Endodermal cell (in vitro differentiated cells): ENCODE results near the gene KAZN. TPM values are rescaled to one million over a fixed set of nuclear protein-coding genes. Genes with fewer than 3 reads are reported as not detected.

ENCODE experiments used
- DNase-seq: peaks from one replicate; pipeline ENCODE4 v3.0.0-alpha.2; 2017
- H3K27ac ChIP-seq: 2 replicates; pipeline ENCODE4 v1.5.1; 2013; ENCODE audit warnings: mild to moderate bottlenecking, low read depth, low read length, moderate library complexity
- H3K27me3 ChIP-seq: 2 replicates; pipeline ENCODE4 v1.6.1; 2013; ENCODE audit warnings: mild to moderate bottlenecking, low read length, moderate library complexity; ENCODE audit not compliant: insufficient read depth, control insufficient read depth, poor library complexity, severe bottlenecking
- H3K36me3 ChIP-seq: 2 replicates; pipeline ENCODE4 v1.7.0; 2013; ENCODE audit warnings: mild to moderate bottlenecking, low read length, moderate library complexity; ENCODE audit not compliant: control insufficient read depth, insufficient read depth
- H3K4me1 ChIP-seq: one replicate; pipeline ENCODE4 v1.7.0; 2013; ENCODE audit warnings: low read length; ENCODE audit not compliant: control insufficient read depth, insufficient read depth
- H3K4me3 ChIP-seq: 2 replicates; pipeline ENCODE4 v1.5.1; 2013; ENCODE audit warnings: mild to moderate bottlenecking, low read length, moderate library complexity
- H3K9ac ChIP-seq: 2 replicates; pipeline ENCODE4 v1.6.1; 2013; ENCODE audit warnings: mild to moderate bottlenecking, low read length, moderate library complexity; ENCODE audit not compliant: poor library complexity, severe bottlenecking; ENCODE audit errors: extremely low read depth
- H3K9me3 ChIP-seq: 2 replicates; pipeline ENCODE4 v1.6.1; 2013; ENCODE audit warnings: mild to moderate bottlenecking, low read length, moderate library complexity; ENCODE audit not compliant: control insufficient read depth
- H3K27ac Mint-ChIP-seq: 2 replicates; pipeline ENCODE4 v1.8.0; 2020; ENCODE audit warnings: mixed read lengths
- H3K27me3 Mint-ChIP-seq: 2 replicates; pipeline ENCODE4 v1.8.0; 2021; ENCODE audit warnings: mild to moderate bottlenecking, mixed read lengths; ENCODE audit not compliant: insufficient read depth
- H3K36me3 Mint-ChIP-seq: 2 replicates; pipeline ENCODE4 v1.8.0; 2020; ENCODE audit warnings: low read depth, mixed read lengths
- H3K4me1 Mint-ChIP-seq: 2 replicates; pipeline ENCODE4 v1.8.0; 2020; ENCODE audit warnings: mixed read lengths
- H3K4me3 Mint-ChIP-seq: 2 replicates; pipeline ENCODE4 v1.8.0; 2020; ENCODE audit warnings: mild to moderate bottlenecking, moderate library complexity, mixed read lengths
- H3K9me3 Mint-ChIP-seq: 2 replicates; pipeline ENCODE4 v1.8.0; 2020; ENCODE audit warnings: mild to moderate bottlenecking, mixed read lengths
- WGBS, 2 experiments: methylation state at CpG; one replicate each; pipeline versions ENCODE4 v1.1.5 to v1.1.7; 2013; ENCODE audit warnings: missing lambda C conversion rate in 2 of 2, mixed read lengths in 1 of 2; ENCODE audit not compliant: insufficient coverage in 1 of 2, insufficient read length in 1 of 2; 5-methylcytosine and 5-hydroxymethylcytosine counted together
- total RNA-seq, 2 donors: library from RNA; stranded (reverse); fragmentation: NEBNext Ultra II Directional in 1 of 2; extraction: Animal tissue kit (Norgen Biotek cat#: 25700) in 1 of 2; gene quantifications; 2 replicates in 1 of 2; 3 replicates in 1 of 2; pipeline ENCODE4 v1.2.1, GENCODE V29; 2021
- TF ChIP-seq, protein P1 (sequence below): fragments of 200-600 bp; sonication (generic); conservative IDR thresholded peaks from 2 replicates; pipeline ENCODE4 v1.5.0; 2021; ENCODE audit warnings: antibody characterized with exemption, mild to moderate bottlenecking

Gene KAZN
- total RNA-seq, 2 donors from 2014 or later = 12.4 to 13.9 TPM

GRCh38 chr1:14600405-14601112 is 2.1 kb downstream of the KAZN start:
- Histone ChIP-seq H3K36me3 (no peaks in the 10 kb centered on the region), H3K27ac (no peak overlapping the region), H3K9me3 (no peaks in the 10 kb centered on the region), H3K4me3 (peak overlapping the region; percentile 85), H3K4me1 (no peaks in the 10 kb centered on the region), H3K9ac (no peak overlapping the region), H3K27me3 (peaks cover 18% of the 10 kb centered on the region)
- H3K4me1 Mint-ChIP-seq = peaks cover 44% of the 10 kb centered on the region
- no peak overlapping the region for H3K27ac Mint-ChIP-seq
- no peaks in the 10 kb centered on the region for H3K36me3 Mint-ChIP-seq
- WGBS, 2 experiments = 41 to 50% methylated on average over 11 to 12 of the region's 12 CpGs
- peak overlapping the region; percentile 69 for H3K4me3 Mint-ChIP-seq
- H3K9me3 Mint-ChIP-seq = no peaks in the 10 kb centered on the region
- peaks cover 35% of the 10 kb centered on the region for H3K27me3 Mint-ChIP-seq
- TF ChIP-seq, protein P1, sequence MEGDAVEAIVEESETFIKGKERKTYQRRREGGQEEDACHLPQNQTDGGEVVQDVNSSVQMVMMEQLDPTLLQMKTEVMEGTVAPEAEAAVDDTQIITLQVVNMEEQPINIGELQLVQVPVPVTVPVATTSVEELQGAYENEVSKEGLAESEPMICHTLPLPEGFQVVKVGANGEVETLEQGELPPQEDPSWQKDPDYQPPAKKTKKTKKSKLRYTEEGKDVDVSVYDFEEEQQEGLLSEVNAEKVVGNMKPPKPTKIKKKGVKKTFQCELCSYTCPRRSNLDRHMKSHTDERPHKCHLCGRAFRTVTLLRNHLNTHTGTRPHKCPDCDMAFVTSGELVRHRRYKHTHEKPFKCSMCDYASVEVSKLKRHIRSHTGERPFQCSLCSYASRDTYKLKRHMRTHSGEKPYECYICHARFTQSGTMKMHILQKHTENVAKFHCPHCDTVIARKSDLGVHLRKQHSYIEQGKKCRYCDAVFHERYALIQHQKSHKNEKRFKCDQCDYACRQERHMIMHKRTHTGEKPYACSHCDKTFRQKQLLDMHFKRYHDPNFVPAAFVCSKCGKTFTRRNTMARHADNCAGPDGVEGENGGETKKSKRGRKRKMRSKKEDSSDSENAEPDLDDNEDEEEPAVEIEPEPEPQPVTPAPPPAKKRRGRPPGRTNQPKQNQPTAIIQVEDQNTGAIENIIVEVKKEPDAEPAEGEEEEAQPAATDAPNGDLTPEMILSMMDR = no peak
- no peak for DNase-seq

GRCh38 chr1:14602136-14602535 is 3.7 kb downstream of the KAZN start:
- Mint-ChIP-seq H3K9me3 (no peaks in the 10 kb centered on the region), H3K4me1 (peaks cover 44% of the 10 kb centered on the region), H3K27ac (no peak overlapping the region), H3K27me3 (peaks cover 28% of the 10 kb centered on the region), H3K4me3 (no peak overlapping the region), H3K36me3 (no peaks in the 10 kb centered on the region)
- no peaks in the 10 kb centered on the region for H3K4me1 ChIP-seq
- H3K36me3 ChIP-seq = no peaks in the 10 kb centered on the region
- H3K27ac ChIP-seq = no peak overlapping the region
- H3K9me3 ChIP-seq = no peaks in the 10 kb centered on the region
- TF ChIP-seq, protein P1 = no peak
- H3K27me3 ChIP-seq = peaks cover 18% of the 10 kb centered on the region
- H3K4me3 ChIP-seq = no peak overlapping the region
- no peak for DNase-seq
- no peak overlapping the region for H3K9ac ChIP-seq
- WGBS, 2 experiments = 38 to 65% methylated on average over 8 to 9 of the region's 9 CpGs

DNA sequence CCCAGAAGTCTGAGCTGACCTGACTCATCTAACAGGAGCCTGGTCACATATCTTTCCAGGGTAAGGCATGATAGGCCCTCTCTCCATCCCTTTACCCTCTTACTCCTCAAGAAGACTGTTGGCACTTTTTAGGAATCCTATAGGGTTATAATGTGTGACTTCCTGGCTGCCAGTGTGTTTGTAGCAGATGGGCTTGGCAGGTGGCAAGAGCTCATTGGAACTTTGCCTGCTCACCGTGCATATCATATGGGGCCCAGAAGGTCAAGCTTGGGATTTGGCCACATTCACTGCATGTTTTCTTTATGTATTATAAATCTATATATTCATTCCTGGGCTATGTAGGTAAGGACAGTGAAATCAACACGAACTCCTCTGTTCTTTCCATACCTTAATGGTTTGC is 5.2 kb downstream of the KAZN start:
- peaks cover 39% of the 10 kb centered on the region for H3K4me1 Mint-ChIP-seq
- H3K27me3 Mint-ChIP-seq = peaks cover 28% of the 10 kb centered on the region
- no peak overlapping the region for H3K27ac ChIP-seq
- no peaks in the 10 kb centered on the region for H3K9me3 ChIP-seq
- no peak for DNase-seq
- no peak overlapping the region for H3K27ac Mint-ChIP-seq
- no peak overlapping the region for H3K4me3 ChIP-seq
- H3K36me3 ChIP-seq = no peaks in the 10 kb centered on the region
- TF ChIP-seq, protein P1 = no peak
- no peaks in the 10 kb centered on the region for H3K9me3 Mint-ChIP-seq
- peaks cover 18% of the 10 kb centered on the region for H3K27me3 ChIP-seq
- H3K9ac ChIP-seq = no peak overlapping the region
- no peaks in the 10 kb centered on the region for H3K4me1 ChIP-seq
- H3K36me3 Mint-ChIP-seq = no peaks in the 10 kb centered on the region
- 97% methylated on average over 2 of the region's 2 CpGs; no CpG with 5 or more reads in 1 of the 2 experiments for WGBS, 2 experiments
- no peak overlapping the region for H3K4me3 Mint-ChIP-seq
